ENCODE measurements around the gene EPHA7. TPM values are rescaled to one million over a fixed set of nuclear protein-coding genes. Genes with fewer than 3 reads are reported as not detected.

The EPHA7 gene
- total RNA-seq, 1 experiment from 2014 or later: not detected

DNA sequence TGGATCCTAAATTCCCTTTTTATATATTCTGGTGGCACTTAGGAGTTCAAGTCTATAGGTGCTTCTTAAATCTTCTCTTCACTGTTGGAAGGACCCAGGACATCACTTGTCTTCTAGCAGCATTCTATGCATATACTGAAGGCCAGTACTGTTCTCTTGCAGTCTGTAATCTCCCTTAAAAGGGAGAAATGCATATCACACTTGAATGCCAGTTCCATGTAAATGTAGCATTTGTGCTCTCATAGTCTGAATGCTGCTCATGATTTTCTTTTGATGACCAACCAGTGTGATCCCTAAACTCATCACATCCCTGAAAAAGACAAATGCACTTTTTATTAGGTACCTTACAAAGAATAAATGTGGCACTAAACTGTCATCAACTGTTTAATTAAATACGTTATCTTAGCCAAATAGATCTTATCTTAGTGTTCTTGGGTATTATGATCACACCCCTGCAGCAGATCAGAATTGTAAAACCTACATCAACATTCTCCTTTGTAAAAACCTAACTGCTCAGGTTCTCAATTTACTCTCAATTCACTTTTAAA is 176.1 kb downstream of the EPHA7 start:
- no TSS peak for BruUV-seq (replicated peaks)
- TF ChIP-seq, protein P1, sequence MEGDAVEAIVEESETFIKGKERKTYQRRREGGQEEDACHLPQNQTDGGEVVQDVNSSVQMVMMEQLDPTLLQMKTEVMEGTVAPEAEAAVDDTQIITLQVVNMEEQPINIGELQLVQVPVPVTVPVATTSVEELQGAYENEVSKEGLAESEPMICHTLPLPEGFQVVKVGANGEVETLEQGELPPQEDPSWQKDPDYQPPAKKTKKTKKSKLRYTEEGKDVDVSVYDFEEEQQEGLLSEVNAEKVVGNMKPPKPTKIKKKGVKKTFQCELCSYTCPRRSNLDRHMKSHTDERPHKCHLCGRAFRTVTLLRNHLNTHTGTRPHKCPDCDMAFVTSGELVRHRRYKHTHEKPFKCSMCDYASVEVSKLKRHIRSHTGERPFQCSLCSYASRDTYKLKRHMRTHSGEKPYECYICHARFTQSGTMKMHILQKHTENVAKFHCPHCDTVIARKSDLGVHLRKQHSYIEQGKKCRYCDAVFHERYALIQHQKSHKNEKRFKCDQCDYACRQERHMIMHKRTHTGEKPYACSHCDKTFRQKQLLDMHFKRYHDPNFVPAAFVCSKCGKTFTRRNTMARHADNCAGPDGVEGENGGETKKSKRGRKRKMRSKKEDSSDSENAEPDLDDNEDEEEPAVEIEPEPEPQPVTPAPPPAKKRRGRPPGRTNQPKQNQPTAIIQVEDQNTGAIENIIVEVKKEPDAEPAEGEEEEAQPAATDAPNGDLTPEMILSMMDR (IDR thresholded peaks at IDR 0.05; ENCODE audit: insufficient read depth in 1 of 2, low read depth in 1 of 2, low read length in 1 of 2, severe bottlenecking in 1 of 2, unreplicated experiment in 1 of 2): no peak
- no peak overlapping the region for H3K4me3 Mint-ChIP-seq (ENCODE audit: unreplicated experiment)
- H3K36me3 Mint-ChIP-seq (ENCODE audit: insufficient read depth, unreplicated experiment): no peaks in the 10 kb centered on the region
- no peak for DNase-seq
- intact Hi-C loops (cut with micrococcal nuclease; ENCODE audit: unreplicated experiment): no loop called here
- Histone ChIP-seq H3K9me3 (no peaks in the 10 kb centered on the region), H3K36me3 (ENCODE audit: control insufficient read depth, insufficient read depth, low read length) (no peaks in the 10 kb centered on the region), H3K4me1 (no peaks in the 10 kb centered on the region), H3K27me3 (replicated peaks; ENCODE audit: control insufficient read depth, insufficient read depth, low read length) (no peaks in the 10 kb centered on the region), H3K4me3 (ENCODE audit: low read depth, low read length) (no peak overlapping the region)
- no peaks in the 10 kb centered on the region for H3K27me3 Mint-ChIP-seq (ENCODE audit: insufficient read depth, unreplicated experiment)
- POLR2A ChIA-PET: no interaction called here
- H3K9me3 Mint-ChIP-seq (ENCODE audit: unreplicated experiment): no peaks in the 10 kb centered on the region
- CTCF ChIA-PET: no interaction called here
- H3K4me1 Mint-ChIP-seq (ENCODE audit: low read depth, unreplicated experiment): no peaks in the 10 kb centered on the region
- H3K27ac Mint-ChIP-seq (ENCODE audit: unreplicated experiment): no peak overlapping the region

DNA sequence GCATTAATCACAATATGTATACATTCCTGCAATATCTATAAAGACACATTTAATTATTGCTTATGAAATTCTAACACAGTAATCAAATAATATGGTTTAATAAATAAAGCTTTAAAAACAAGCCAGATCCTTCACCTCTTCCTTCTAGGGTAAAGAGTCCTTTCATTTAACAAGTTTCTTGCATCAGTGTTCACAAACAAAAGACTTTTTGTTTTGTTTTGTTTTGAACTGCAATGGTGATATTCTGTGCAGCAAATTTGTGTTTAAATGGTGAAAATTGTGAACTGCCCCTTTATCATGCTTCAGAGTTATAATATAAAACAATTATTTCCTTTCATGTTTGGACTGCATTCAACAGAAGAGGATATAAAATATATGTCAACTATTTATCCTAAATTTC is 177.3 kb downstream of the EPHA7 start:
- no peaks in the 10 kb centered on the region for H3K27me3 Mint-ChIP-seq (ENCODE audit: insufficient read depth, unreplicated experiment)
- CTCF ChIA-PET: no interaction called here
- TF ChIP-seq, protein P1 (IDR thresholded peaks at IDR 0.05; ENCODE audit: insufficient read depth in 1 of 2, low read depth in 1 of 2, low read length in 1 of 2, severe bottlenecking in 1 of 2, unreplicated experiment in 1 of 2): no peak
- H3K4me1 Mint-ChIP-seq (ENCODE audit: low read depth, unreplicated experiment): no peaks in the 10 kb centered on the region
- H3K27me3 ChIP-seq (replicated peaks; ENCODE audit: control insufficient read depth, insufficient read depth, low read length): no peaks in the 10 kb centered on the region
- no peaks in the 10 kb centered on the region for H3K36me3 ChIP-seq (ENCODE audit: control insufficient read depth, insufficient read depth, low read length)
- no peak for DNase-seq
- intact Hi-C loops (cut with micrococcal nuclease; ENCODE audit: unreplicated experiment): no loop called here
- no peaks in the 10 kb centered on the region for H3K9me3 ChIP-seq
- no peak overlapping the region for H3K4me3 ChIP-seq (ENCODE audit: low read depth, low read length)
- H3K4me1 ChIP-seq: no peaks in the 10 kb centered on the region
- no peaks in the 10 kb centered on the region for H3K9me3 Mint-ChIP-seq (ENCODE audit: unreplicated experiment)
- BruUV-seq (replicated peaks): no TSS peak
- POLR2A ChIA-PET: no interaction called here
- H3K4me3 Mint-ChIP-seq (ENCODE audit: unreplicated experiment): no peak overlapping the region
- no peaks in the 10 kb centered on the region for H3K36me3 Mint-ChIP-seq (ENCODE audit: insufficient read depth, unreplicated experiment)
- H3K27ac Mint-ChIP-seq (ENCODE audit: unreplicated experiment): no peak overlapping the region

DNA sequence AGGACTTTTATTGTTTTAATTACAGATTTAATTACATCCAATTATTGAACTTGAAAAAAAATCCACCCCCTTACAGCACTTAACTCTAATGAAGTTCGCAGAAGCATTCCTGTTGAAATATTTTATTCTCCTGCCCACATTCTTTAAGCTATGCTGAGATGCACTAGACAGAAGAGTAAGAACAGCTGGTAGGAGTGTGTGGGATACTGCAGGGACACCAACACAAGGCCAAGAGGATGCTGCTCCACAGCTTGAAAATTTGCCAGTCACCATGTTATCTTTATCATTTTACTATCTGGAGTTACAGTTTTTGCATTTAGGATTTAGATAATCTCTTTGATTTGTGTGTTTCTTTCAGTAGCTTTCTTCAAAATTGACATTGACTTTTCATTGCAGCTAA is 180.7 kb downstream of the EPHA7 start:
- DNase-seq: no peak
- no peaks in the 10 kb centered on the region for H3K4me1 Mint-ChIP-seq (ENCODE audit: low read depth, unreplicated experiment)
- no peaks in the 10 kb centered on the region for H3K36me3 Mint-ChIP-seq (ENCODE audit: insufficient read depth, unreplicated experiment)
- no peak overlapping the region for H3K27ac Mint-ChIP-seq (ENCODE audit: unreplicated experiment)
- Histone ChIP-seq H3K9me3 (no peaks in the 10 kb centered on the region), H3K27me3 (replicated peaks; ENCODE audit: control insufficient read depth, insufficient read depth, low read length) (no peaks in the 10 kb centered on the region), H3K4me3 (ENCODE audit: low read depth, low read length) (no peak overlapping the region), H3K4me1 (no peaks in the 10 kb centered on the region), H3K36me3 (ENCODE audit: control insufficient read depth, insufficient read depth, low read length) (no peaks in the 10 kb centered on the region)
- no TSS peak for BruUV-seq (replicated peaks)
- intact Hi-C loops (cut with micrococcal nuclease; ENCODE audit: unreplicated experiment): no loop called here
- CTCF ChIA-PET: no interaction called here
- TF ChIP-seq, protein P1 (IDR thresholded peaks at IDR 0.05; ENCODE audit: insufficient read depth in 1 of 2, low read depth in 1 of 2, low read length in 1 of 2, severe bottlenecking in 1 of 2, unreplicated experiment in 1 of 2): no peak
- POLR2A ChIA-PET: no interaction called here
- peaks cover 4% of the 10 kb centered on the region for H3K27me3 Mint-ChIP-seq (ENCODE audit: insufficient read depth, unreplicated experiment)
- no peaks in the 10 kb centered on the region for H3K9me3 Mint-ChIP-seq (ENCODE audit: unreplicated experiment)
- no peak overlapping the region for H3K4me3 Mint-ChIP-seq (ENCODE audit: unreplicated experiment)

All from Caco-2 (cell line).